ENCODE measurements around the gene DGKA. TPM values are rescaled to one million over a fixed set of nuclear protein-coding genes. Genes with fewer than 3 reads are reported as not detected.
"Not testable (repeated sequence)": the region's sequence is repeated elsewhere in the genome, so short reads cannot be mapped to it uniquely, and the experiment has no call there.

Gene DGKA
- total RNA-seq, 1 experiment from 2014 or later: 14.5 TPM

- peak; percentile 91 for DNase-seq (ENCODE audit: low read depth)
Measured at GRCh38 chr12:55966408-55967281, 35.7 kb downstream of the DGKA start, which contains the start of gene CDK2. Gene CDK2 (plus strand): TSS chr12:55966830. CDS start chr12:55967009, 179 bp downstream.

DNA sequence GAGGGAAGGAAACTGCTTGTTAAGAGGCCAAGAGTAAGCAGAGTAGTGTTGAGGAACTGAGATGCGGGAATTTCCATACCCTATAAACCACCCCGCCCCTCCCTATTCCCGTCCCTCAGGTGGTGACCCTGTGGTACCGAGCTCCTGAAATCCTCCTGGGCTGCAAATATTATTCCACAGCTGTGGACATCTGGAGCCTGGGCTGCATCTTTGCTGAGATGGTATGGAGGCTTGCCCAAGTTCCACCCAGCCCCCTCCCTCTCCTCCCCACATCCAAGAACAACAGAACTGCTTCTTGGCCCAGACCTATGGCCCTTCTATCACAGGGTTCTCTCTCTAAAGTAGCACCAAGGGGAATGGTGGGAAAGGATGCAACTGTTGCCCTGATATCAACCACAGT is 38.4 kb downstream of the DGKA start:
- DNase-seq (ENCODE audit: low read depth): no peak

DNA sequence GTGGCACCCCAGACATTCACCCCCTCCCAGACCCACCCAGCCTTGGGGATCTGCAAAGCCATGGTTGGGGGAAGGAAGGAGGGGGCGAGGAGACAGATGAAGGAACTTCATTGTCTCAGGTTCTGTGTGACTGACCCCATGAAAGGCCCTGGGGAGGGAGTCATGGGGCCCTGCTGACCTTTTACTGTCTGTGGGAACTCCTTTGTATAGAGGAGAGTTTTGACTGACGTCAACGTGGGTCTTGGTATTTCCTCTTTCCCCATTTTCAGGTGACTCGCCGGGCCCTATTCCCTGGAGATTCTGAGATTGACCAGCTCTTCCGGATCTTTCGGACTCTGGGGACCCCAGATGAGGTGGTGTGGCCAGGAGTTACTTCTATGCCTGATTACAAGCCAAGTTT is 39.8 kb downstream of the DGKA start:
- no peak for DNase-seq (ENCODE audit: low read depth)

DNA sequence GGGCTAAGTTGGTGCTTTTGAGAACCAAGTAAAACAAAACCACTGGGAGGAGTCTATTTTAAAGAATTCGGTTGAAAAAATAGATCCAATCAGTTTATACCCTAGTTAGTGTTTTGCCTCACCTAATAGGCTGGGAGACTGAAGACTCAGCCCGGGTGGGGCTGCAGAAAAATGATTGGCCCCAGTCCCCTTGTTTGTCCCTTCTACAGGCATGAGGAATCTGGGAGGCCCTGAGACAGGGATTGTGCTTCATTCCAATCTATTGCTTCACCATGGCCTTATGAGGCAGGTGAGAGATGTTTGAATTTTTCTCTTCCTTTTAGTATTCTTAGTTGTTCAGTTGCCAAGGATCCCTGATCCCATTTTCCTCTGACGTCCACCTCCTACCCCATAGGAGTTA is 41.1 kb downstream of the DGKA start:
- peak; percentile 41 for DNase-seq (ENCODE audit: low read depth)

- no peak for DNase-seq (ENCODE audit: low read depth)
Measured at GRCh38 chr12:55972456-55972855, 41.5 kb downstream of the DGKA start.

- DNase-seq (ENCODE audit: low read depth): no peak
Measured at GRCh38 chr12:55972911-55973598, 42.1 kb downstream of the DGKA start.

- DNase-seq (ENCODE audit: low read depth): peak; percentile 100
Measured at GRCh38 chr12:55973599-55974307, 42.8 kb downstream of the DGKA start, which contains the start of gene RAB5B. Gene RAB5B (plus strand): TSS chr12:55974078. CDS start chr12:55986961, 12,883 bp downstream.

DNA sequence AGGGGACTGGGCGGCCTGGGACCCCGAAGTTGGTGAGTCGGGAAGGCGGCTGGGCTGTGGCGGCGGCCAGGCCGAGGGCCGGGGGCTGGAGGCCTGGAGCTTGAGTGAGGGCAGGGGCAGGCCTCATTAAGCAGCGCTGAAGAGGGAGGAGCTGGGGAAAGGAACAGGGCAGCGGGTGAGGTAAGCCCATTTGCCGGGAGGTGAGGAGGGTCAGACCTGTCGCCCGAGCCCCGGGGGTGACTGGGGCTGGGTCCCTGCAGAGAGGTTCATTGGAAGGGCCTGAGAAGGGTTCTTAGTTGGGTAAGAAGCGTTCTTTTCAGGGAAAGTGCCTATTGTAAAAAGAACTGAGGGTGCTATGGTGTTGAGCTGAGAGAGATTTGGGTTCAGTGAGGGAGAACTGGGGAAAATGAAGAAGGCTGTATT is 43.4 kb downstream of the DGKA start:
- peak; percentile 61 for DNase-seq (ENCODE audit: low read depth)

- no peak for DNase-seq (ENCODE audit: low read depth)
Measured at GRCh38 chr12:55978393-55978792, 47.4 kb downstream of the DGKA start.

GRCh38 chr12:55979069-55979468 is 48.1 kb downstream of the DGKA start:
- no peak for DNase-seq (ENCODE audit: low read depth)

GRCh38 chr12:55981882-55982281 is 50.9 kb downstream of the DGKA start:
- DNase-seq (ENCODE audit: low read depth): peak; percentile 41

DNA sequence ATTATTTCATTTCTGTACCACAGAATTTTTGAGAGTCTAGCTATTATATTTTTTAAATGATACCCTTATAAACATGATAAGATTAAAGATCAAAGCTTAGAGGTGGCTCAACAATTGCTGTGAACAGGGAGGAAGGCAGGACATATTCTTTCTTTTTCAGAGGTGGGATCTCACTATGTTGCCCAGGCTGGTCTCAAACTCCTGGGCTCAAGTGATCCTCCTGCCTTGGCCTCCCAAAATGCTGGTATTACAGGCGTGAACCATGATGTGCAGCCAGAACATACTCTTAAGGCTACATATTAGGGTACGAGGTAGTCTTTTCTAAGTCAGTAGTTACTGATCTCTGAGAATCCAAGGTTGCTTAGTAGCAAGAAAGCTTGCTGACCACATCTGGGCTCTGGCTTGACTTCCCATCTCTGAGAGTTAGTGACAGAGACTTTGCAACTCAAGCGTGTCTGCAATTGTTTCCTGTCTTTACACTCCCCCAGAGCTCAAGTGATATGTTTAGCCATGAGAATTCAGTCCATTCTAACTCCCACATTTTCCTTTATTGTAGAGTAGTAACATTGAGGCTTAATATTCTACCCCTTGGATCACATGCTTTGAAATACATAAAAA is 51.5 kb downstream of the DGKA start:
- DNase-seq (ENCODE audit: low read depth): no peak

DNA sequence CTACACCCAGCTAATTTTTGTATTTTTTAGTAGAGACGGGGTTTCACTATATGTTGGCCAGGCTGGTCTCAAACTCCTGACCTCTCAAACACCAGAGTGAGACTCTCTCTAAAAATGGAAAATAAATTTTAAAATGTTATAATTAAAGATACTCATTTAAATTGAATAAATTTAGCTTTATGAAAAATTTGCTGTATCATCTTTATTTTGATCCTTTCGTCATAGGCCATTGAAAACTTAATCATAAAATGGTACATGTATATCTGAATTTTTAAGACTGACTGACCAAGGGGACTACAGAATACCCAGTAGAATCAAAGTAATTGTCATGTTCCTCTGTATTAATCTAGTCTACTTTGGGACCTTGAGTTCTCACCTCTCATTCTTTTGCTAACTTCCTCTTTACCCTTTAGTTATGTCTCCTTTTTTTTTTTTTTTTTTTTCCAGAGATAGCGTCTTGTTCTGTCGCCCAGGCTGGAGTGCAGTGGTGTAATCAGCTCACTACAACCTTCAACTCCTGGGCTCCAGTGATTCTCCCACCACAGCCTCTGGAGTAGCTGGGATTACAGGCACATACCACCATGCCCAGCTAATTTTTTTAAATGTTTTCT is 52.4 kb downstream of the DGKA start:
- DNase-seq (ENCODE audit: low read depth): no peak

- no peak for DNase-seq (ENCODE audit: low read depth)
Measured at GRCh38 chr12:55984861-55985260, 53.9 kb downstream of the DGKA start.

DNA sequence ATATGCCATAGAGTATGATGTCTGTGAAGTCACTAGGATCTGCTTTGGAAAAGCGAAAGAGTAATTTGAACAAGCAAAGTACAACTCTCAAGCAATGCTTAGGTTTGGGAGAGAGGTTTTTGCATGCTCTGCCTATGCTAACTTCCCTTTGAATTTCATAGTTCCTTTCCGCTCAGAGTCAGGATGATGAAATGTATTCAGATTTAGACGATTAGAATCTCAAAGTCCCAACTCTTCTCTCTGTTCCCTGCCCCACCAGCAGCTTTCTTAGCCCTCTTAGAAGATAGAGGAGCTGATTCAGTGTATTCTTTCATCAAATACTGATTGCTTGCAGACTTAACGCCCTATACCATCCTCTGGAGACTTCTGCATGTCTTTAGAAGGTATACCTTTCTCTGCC is 54.4 kb downstream of the DGKA start:
- DNase-seq (ENCODE audit: low read depth): no peak

DNA sequence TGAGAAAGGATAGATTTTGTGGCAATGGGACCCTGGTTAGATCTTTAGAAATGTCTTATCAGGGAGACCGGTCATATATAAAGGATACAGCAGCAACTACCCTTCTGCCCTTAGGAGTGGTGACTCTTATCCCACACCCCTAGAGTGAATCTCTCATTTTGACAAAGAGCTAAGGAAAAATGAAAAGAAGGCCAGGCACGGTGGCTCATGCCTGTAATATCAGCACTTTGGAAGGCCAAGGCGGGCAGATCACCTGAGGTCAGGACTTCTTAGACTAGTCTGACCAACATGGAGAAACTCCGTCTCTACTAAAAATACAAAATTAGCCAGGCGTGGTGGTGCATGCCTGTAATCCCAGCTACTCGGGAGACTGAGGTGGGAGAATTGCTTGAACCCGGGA is 55.0 kb downstream of the DGKA start:
- not testable (repeated sequence) for DNase-seq (ENCODE audit: low read depth)

- no peak for DNase-seq (ENCODE audit: low read depth)
Measured at GRCh38 chr12:55991110-55991509, 60.1 kb downstream of the DGKA start.

- DNase-seq (ENCODE audit: low read depth): no peak
Measured at GRCh38 chr12:55993230-55993853, 62.4 kb downstream of the DGKA start.

GRCh38 chr12:55995366-55995765 is 64.4 kb downstream of the DGKA start:
- DNase-seq (ENCODE audit: low read depth): no peak

DNA sequence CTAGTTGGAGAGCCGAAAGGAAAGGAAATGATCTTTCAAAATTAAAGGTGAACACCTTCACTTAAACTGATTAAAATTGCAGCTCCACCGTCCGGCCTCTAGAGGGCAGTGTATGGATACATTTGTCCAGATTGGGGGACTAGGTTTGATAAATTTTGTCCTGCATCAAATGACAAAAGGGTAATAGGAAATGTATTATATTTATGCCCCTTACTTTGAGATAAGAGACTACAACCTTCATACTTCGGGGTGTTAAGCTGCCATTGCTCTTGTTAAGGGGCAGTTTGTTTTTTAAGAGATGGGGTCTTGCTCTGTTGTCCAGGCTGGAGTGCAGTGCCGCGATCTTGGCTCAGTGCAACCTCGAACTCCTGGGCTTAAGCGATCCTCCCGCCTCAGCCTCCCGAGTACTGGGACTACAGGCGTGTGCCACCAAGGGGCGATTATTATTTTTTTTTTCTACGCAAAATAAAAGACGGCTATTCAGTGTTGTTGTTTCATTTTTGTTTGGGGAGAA is 65.3 kb downstream of the DGKA start:
- peak; percentile 61 for DNase-seq (ENCODE audit: low read depth)
